ENCODE measurements around the gene ZNF441.
"Not testable (repeated sequence)": the region's sequence is repeated elsewhere in the genome, so short reads cannot be mapped to it uniquely, and the experiment has no call there.

Gene ZNF441

GRCh38 chr19:11763611-11764010 lies 3.2 kb upstream of the ZNF441 start:
- no peak overlapping the region for H3K27ac Mint-ChIP-seq
- H3K4me1 Mint-ChIP-seq = peaks cover 16% of the 10 kb centered on the region
- DNase-seq = no peak
- TF ChIP-seq CTCF (IDR thresholded peaks at IDR 0.05) = no peak
- H3K4me3 Mint-ChIP-seq = no peak overlapping the region
- H3K36me3 Mint-ChIP-seq (ENCODE audit: low read depth) = peaks cover 1% of the 10 kb centered on the region
- H3K27me3 Mint-ChIP-seq (ENCODE audit: low read depth, poor library complexity) = peaks cover 25% of the 10 kb centered on the region
- H3K9me3 Mint-ChIP-seq = peaks cover 58% of the 10 kb centered on the region

- peaks cover 25% of the 10 kb centered on the region for H3K36me3 Mint-ChIP-seq (ENCODE audit: low read depth)
- peaks cover 10% of the 10 kb centered on the region for H3K27me3 Mint-ChIP-seq (ENCODE audit: low read depth, poor library complexity)
- no peak overlapping the region for H3K27ac Mint-ChIP-seq
- peak overlapping the region; percentile 96 for H3K4me3 Mint-ChIP-seq
- DNase-seq = peak; percentile 21
- peaks cover 16% of the 10 kb centered on the region for H3K4me1 Mint-ChIP-seq
- no peak for TF ChIP-seq CTCF (IDR thresholded peaks at IDR 0.05)
- H3K9me3 Mint-ChIP-seq = peaks cover 74% of the 10 kb centered on the region
Measured at GRCh38 chr19:11767633-11768133, 883 bp downstream of the ZNF441 start.

- no peak for TF ChIP-seq CTCF (IDR thresholded peaks at IDR 0.05)
- H3K4me3 Mint-ChIP-seq = no peak overlapping the region
- H3K9me3 Mint-ChIP-seq = peaks cover 82% of the 10 kb centered on the region
- peaks cover 7% of the 10 kb centered on the region for H3K27me3 Mint-ChIP-seq (ENCODE audit: low read depth, poor library complexity)
- no peak for DNase-seq
- no peak overlapping the region for H3K27ac Mint-ChIP-seq
- peaks cover 16% of the 10 kb centered on the region for H3K4me1 Mint-ChIP-seq
- peaks cover 38% of the 10 kb centered on the region for H3K36me3 Mint-ChIP-seq (ENCODE audit: low read depth)
Measured at GRCh38 chr19:11769995-11770394, 3.2 kb downstream of the ZNF441 start.

- not testable (repeated sequence) for H3K27me3 Mint-ChIP-seq (ENCODE audit: low read depth, poor library complexity); DNase-seq; H3K27ac Mint-ChIP-seq; H3K4me3 Mint-ChIP-seq
- H3K4me1 Mint-ChIP-seq = peaks cover 13% of the 10 kb centered on the region
- H3K36me3 Mint-ChIP-seq (ENCODE audit: low read depth) = peaks cover 38% of the 10 kb centered on the region
- H3K9me3 Mint-ChIP-seq = peaks cover 89% of the 10 kb centered on the region
Measured at GRCh38 chr19:11771520-11771919, 4.7 kb downstream of the ZNF441 start.

- not testable (repeated sequence) for H3K4me1 Mint-ChIP-seq; H3K4me3 Mint-ChIP-seq; H3K27me3 Mint-ChIP-seq (ENCODE audit: low read depth, poor library complexity); DNase-seq; H3K27ac Mint-ChIP-seq
- peaks cover 68% of the 10 kb centered on the region for H3K36me3 Mint-ChIP-seq (ENCODE audit: low read depth)
- peaks cover 97% of the 10 kb centered on the region for H3K9me3 Mint-ChIP-seq
Measured at GRCh38 chr19:11776669-11777068, 9.9 kb downstream of the ZNF441 start.

GRCh38 chr19:11780431-11781020 lies 13.7 kb downstream of the ZNF441 start:
- no peak for DNase-seq
- H3K36me3 Mint-ChIP-seq (ENCODE audit: low read depth) = peaks cover 73% of the 10 kb centered on the region
- no peak overlapping the region for H3K4me3 Mint-ChIP-seq
- H3K9me3 Mint-ChIP-seq = peaks cover 95% of the 10 kb centered on the region
- H3K27me3 Mint-ChIP-seq (ENCODE audit: low read depth, poor library complexity) = no peaks in the 10 kb centered on the region
- no peak overlapping the region for H3K27ac Mint-ChIP-seq
- TF ChIP-seq CTCF (IDR thresholded peaks at IDR 0.05) = no peak
- no peaks in the 10 kb centered on the region for H3K4me1 Mint-ChIP-seq
